H9 (cell line): Measurements from ENCODE around the gene LYRM2. TPM values are rescaled to one million over a fixed set of nuclear protein-coding genes. Genes with fewer than 3 reads are reported as not detected.

ENCODE experiments used
- DNase-seq: peaks from one replicate; pipeline ENCODE4 v3.0.0-alpha.2; 2017
- H2AFZ ChIP-seq: one replicate; pipeline ENCODE4 v1.6.1; 2013; ENCODE audit warnings: mild to moderate bottlenecking, low read length, control low read depth, moderate library complexity
- H2AK5ac ChIP-seq: 2 replicates; pipeline ENCODE4 v1.6.1; 2013; ENCODE audit warnings: low read length, control low read depth, mixed read lengths; ENCODE audit not compliant: insufficient read length
- H2BK120ac ChIP-seq: one replicate; pipeline ENCODE4 v1.6.1; 2013; ENCODE audit warnings: low read depth, mild to moderate bottlenecking, low read length, control low read depth, inconsistent platforms; ENCODE audit not compliant: poor library complexity, severe bottlenecking
- H2BK12ac ChIP-seq: 2 replicates; pipeline ENCODE4 v1.6.1; 2013; ENCODE audit warnings: low read length, control low read depth, mixed read lengths, low read depth; ENCODE audit not compliant: insufficient read length
- H2BK15ac ChIP-seq: 2 replicates; pipeline ENCODE4 v1.6.1; 2013; ENCODE audit warnings: low read depth, low read length, control low read depth
- H2BK20ac ChIP-seq: one replicate; pipeline ENCODE4 v1.6.1; 2013; ENCODE audit warnings: low read depth, mild to moderate bottlenecking, low read length, control low read depth, inconsistent platforms; ENCODE audit not compliant: poor library complexity, severe bottlenecking
- H2BK5ac ChIP-seq: 2 replicates; pipeline ENCODE4 v1.6.1; 2013; ENCODE audit warnings: low read length, control low read depth, mixed read lengths; ENCODE audit not compliant: insufficient read length
- H3K14ac ChIP-seq: 2 replicates; pipeline ENCODE4 v1.6.1; 2013; ENCODE audit warnings: low read length, control low read depth; ENCODE audit not compliant: insufficient read depth
- H3K18ac ChIP-seq: 2 replicates; pipeline ENCODE4 v1.6.1; 2013; ENCODE audit warnings: low read depth, mild to moderate bottlenecking, mixed read lengths, low read length, control low read depth; ENCODE audit not compliant: insufficient read length
- H3K23ac ChIP-seq: 2 replicates; pipeline ENCODE4 v1.6.1; 2013; ENCODE audit warnings: low read length, control low read depth, mixed read lengths, low read depth; ENCODE audit not compliant: insufficient read length
- H3K23me2 ChIP-seq: 2 replicates; pipeline ENCODE4 v1.6.1; 2013; ENCODE audit warnings: low read depth, mild to moderate bottlenecking, mixed read lengths, low read length, control low read depth; ENCODE audit not compliant: insufficient read length, poor library complexity, severe bottlenecking
- H3K27ac ChIP-seq: 2 replicates; pipeline ENCODE4 v1.5.1; 2013; ENCODE audit warnings: low read length, control low read depth, mixed read lengths, low read depth; ENCODE audit not compliant: insufficient read length
- H3K27me3 ChIP-seq: 2 replicates; pipeline ENCODE4 v1.6.1; 2013; ENCODE audit warnings: low read length, control low read depth, inconsistent platforms; ENCODE audit not compliant: insufficient read depth
- H3K4ac ChIP-seq: 2 replicates; pipeline ENCODE4 v1.6.1; 2013; ENCODE audit warnings: low read depth, mild to moderate bottlenecking, control low read depth, inconsistent platforms, low read length, moderate library complexity
- H3K4me1 ChIP-seq: 2 replicates; pipeline ENCODE4 v1.6.1; 2013; ENCODE audit warnings: low read length, control low read depth, inconsistent platforms; ENCODE audit not compliant: insufficient read depth
- H3K4me2 ChIP-seq: 2 replicates; pipeline ENCODE4 v1.6.1; 2013; ENCODE audit warnings: low read length, control low read depth, mixed read lengths; ENCODE audit not compliant: insufficient read length, insufficient read depth
- H3K56ac ChIP-seq: 2 replicates; pipeline ENCODE4 v1.6.1; 2013; ENCODE audit warnings: low read depth, mild to moderate bottlenecking, mixed read lengths, low read length, control low read depth; ENCODE audit not compliant: insufficient read length
- H3K79me1 ChIP-seq: 2 replicates; pipeline ENCODE4 v1.6.1; 2013; ENCODE audit warnings: low read depth, mild to moderate bottlenecking, moderate library complexity, low read length, control low read depth, inconsistent platforms; ENCODE audit not compliant: insufficient read depth, poor library complexity, severe bottlenecking
- H3K79me2 ChIP-seq: 2 replicates; pipeline ENCODE4 v1.6.1; 2013; ENCODE audit warnings: low read length, control low read depth, inconsistent platforms; ENCODE audit not compliant: insufficient read depth
- H3K9ac ChIP-seq: 2 replicates; pipeline ENCODE4 v1.6.1; 2013; ENCODE audit warnings: low read length, control low read depth, mixed read lengths; ENCODE audit not compliant: insufficient read length; ENCODE audit errors: extremely low read depth
- H3K9me3 ChIP-seq: one replicate; pipeline ENCODE4 v1.6.1; 2013; ENCODE audit warnings: low read depth, low read length, inconsistent platforms; ENCODE audit not compliant: control insufficient read depth
- H3T11ph ChIP-seq: one replicate; pipeline ENCODE4 v1.6.1; 2013; ENCODE audit warnings: mild to moderate bottlenecking, low read length, control low read depth, inconsistent platforms
- H4K20me1 ChIP-seq: one replicate; pipeline ENCODE4 v1.6.1; 2013; ENCODE audit not compliant: control insufficient read depth, insufficient read length, insufficient read depth
- H4K5ac ChIP-seq: 2 replicates; pipeline ENCODE4 v1.6.1; 2013; ENCODE audit warnings: low read depth, mild to moderate bottlenecking, mixed read lengths, low read length, control low read depth; ENCODE audit not compliant: insufficient read length
- H4K8ac ChIP-seq: replicated peaks from 2 replicates; pipeline ENCODE4 v1.6.1; 2013; ENCODE audit warnings: low read length, control low read depth, mixed read lengths, low read depth; ENCODE audit not compliant: insufficient read length
- H4K91ac ChIP-seq: 2 replicates; pipeline ENCODE4 v1.6.1; 2013; ENCODE audit warnings: low read depth, mild to moderate bottlenecking, moderate library complexity, mixed read lengths, low read length, control low read depth; ENCODE audit not compliant: insufficient read length
- H3K27ac Mint-ChIP-seq, 3 experiments: 2 replicates in 2 of 3; 3 replicates in 1 of 3; pipeline ENCODE4 v1.8.0; 2020 to 2021; ENCODE audit warnings: mixed read lengths in 3 of 3, mild to moderate bottlenecking in 1 of 3, moderate library complexity in 1 of 3
- H3K27me3 Mint-ChIP-seq: 2 replicates; pipeline ENCODE4 v1.8.0; 2021; ENCODE audit warnings: low read depth, mild to moderate bottlenecking, moderate library complexity, mixed read lengths
- H3K36me3 Mint-ChIP-seq, 3 experiments: 2 replicates in 2 of 3; 3 replicates in 1 of 3; pipeline ENCODE4 v1.8.0; 2020 to 2021; ENCODE audit warnings: low read depth in 3 of 3, mixed read lengths in 3 of 3; ENCODE audit not compliant: insufficient read depth in 1 of 3
- H3K4me1 Mint-ChIP-seq, 2 experiments: 2 replicates each; pipeline ENCODE4 v1.8.0; 2020; ENCODE audit warnings: mixed read lengths in 2 of 2
- H3K4me3 Mint-ChIP-seq, 2 experiments: 2 replicates in 1 of 2; 3 replicates in 1 of 2; pipeline ENCODE4 v1.8.0; 2020 to 2021; ENCODE audit warnings: mild to moderate bottlenecking in 2 of 2, mixed read lengths in 2 of 2, moderate library complexity in 1 of 2
- H3K9me3 Mint-ChIP-seq, 2 experiments: 2 replicates in 1 of 2; 3 replicates in 1 of 2; pipeline ENCODE4 v1.8.0; 2020; ENCODE audit warnings: mild to moderate bottlenecking in 2 of 2, mixed read lengths in 2 of 2, moderate library complexity in 1 of 2
- CTCF ChIP-seq: fragments of 200-600 bp; sonication (generic); conservative IDR thresholded peaks from 3 replicates; pipeline ENCODE4 v1.8.0; 2021; ENCODE audit warnings: antibody characterized with exemption, mild to moderate bottlenecking
- WGBS: extraction: QIAGEN DNeasy Blood & Tissue Kit; methylation state at CpG from one replicate; pipeline ENCODE4 v1.1.7; 2013; ENCODE audit warnings: missing lambda C conversion rate, low lambda C conversion rate, mixed read lengths; ENCODE audit not compliant: insufficient read length; ENCODE audit errors: extremely low coverage; 5-methylcytosine and 5-hydroxymethylcytosine counted together
- total RNA-seq: library from RNA; stranded (reverse); gene quantifications from 2 replicates; pipeline ENCODE4 v1.2.1, GENCODE V29; 2021

Gene LYRM2
- total RNA-seq, 1 experiment from 2014 or later, result 29.8 TPM

DNA sequence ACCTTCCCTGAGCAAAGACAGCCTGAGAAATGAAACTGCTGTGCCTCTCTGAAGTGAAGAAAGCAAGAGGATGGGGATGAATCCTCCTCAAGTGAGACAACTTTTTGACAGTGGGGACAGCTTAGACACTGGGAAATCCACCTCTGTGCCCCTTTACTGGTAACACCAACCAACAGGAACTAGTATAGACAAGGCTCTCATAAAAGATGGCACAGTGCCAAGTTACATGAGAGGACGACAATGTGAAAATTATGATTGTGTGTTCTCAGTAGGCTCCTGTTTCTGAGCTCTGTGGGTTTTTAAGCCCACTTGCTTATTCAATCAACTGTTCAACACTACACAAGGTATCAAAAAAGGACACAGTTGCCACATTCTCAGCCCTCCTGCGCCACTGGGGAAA, 41.6 kb upstream of the LYRM2 start:
- H2BK5ac ChIP-seq, result no peak overlapping the region
- H4K91ac ChIP-seq, result no peak overlapping the region
- no peak overlapping the region for H3K4me3 Mint-ChIP-seq
- peak overlapping the region; percentile 68 to 98 (median 73); a peak in 6 of 7 replicates for H3K27ac Mint-ChIP-seq
- no peak overlapping the region for H3T11ph ChIP-seq
- H3K27ac ChIP-seq, result peak overlapping the region; percentile 77
- DNase-seq, result no peak
- H3K36me3 Mint-ChIP-seq, result peaks cover 75 to 93% (median 78%) of the 10 kb centered on the region in 3 experiments
- H3K14ac ChIP-seq, result no peak overlapping the region
- no peak overlapping the region for H3K23ac ChIP-seq
- H3K18ac ChIP-seq, result no peak overlapping the region
- no peaks in the 10 kb centered on the region for H3K27me3 Mint-ChIP-seq
- no peak overlapping the region for H2BK12ac ChIP-seq
- TF ChIP-seq CTCF, result no peak
- no peak overlapping the region for H4K5ac ChIP-seq
- H3K4me1 ChIP-seq, result peaks cover 13% of the 10 kb centered on the region
- no peaks in the 10 kb centered on the region for H3K9me3 Mint-ChIP-seq
- H2AFZ ChIP-seq, result no peak overlapping the region
- H3K4me1 Mint-ChIP-seq, result peaks cover 35 to 36% of the 10 kb centered on the region in 2 experiments
- no peaks in the 10 kb centered on the region for H3K23me2 ChIP-seq
- H3K9ac ChIP-seq, result no peak overlapping the region
- no CpG with 5 or more reads among the region's 2 CpGs for WGBS
- H3K79me2 ChIP-seq, result no peaks in the 10 kb centered on the region
- no peaks in the 10 kb centered on the region for H3K79me1 ChIP-seq
- H2BK15ac ChIP-seq, result no peak overlapping the region
- H3K27me3 ChIP-seq, result no peaks in the 10 kb centered on the region
- no peak overlapping the region for H3K4ac ChIP-seq
- H4K20me1 ChIP-seq, result no peaks in the 10 kb centered on the region
- no peaks in the 10 kb centered on the region for H3K9me3 ChIP-seq
- no peak overlapping the region for H3K4me2 ChIP-seq
- H2BK120ac ChIP-seq, result no peak overlapping the region
- H4K8ac ChIP-seq, result no peak overlapping the region
- H2BK20ac ChIP-seq, result no peak overlapping the region
- no peak overlapping the region for H3K56ac ChIP-seq
- no peak overlapping the region for H2AK5ac ChIP-seq
